PC-9 (cell line): ENCODE measurements around the gene HGF. TPM values are rescaled to one million over a fixed set of nuclear protein-coding genes. Genes with fewer than 3 reads are reported as not detected.

Experiments
- BruUV-seq: library from RNA; stranded (reverse); fragments of 400-500 nt; replicated peaks from 2 replicates; lab custom pipeline; 2021; lab: Mats Ljungman, UMichigan
- CTCF ChIA-PET: fragments of 300-600 bp; sonication (Branson Sonifier 250); formaldehyde crosslinking; loops from one replicate; lab custom pipeline; 2022; ENCODE audit warnings: antibody characterized with exemption; lab: Charles Lee
- POLR2A ChIA-PET: fragments of 300-600 bp; sonication (Branson Sonifier 250); formaldehyde crosslinking; loops from one replicate; lab custom pipeline; 2022; ENCODE audit warnings: antibody characterized with exemption; ENCODE audit not compliant: unreplicated experiment; lab: Charles Lee
- DNase-seq, 2 experiments: peaks; one replicate each; pipeline versions ENCODE4 v3.0.0 to v3.0.0-alpha.2; 2015 to 2022; ENCODE audit warnings: mixed read lengths in 1 of 2
- H2AFZ ChIP-seq: fragments of 200-600 bp; sonication (generic); 2 replicates; pipeline ENCODE4 v1.8.1; 2017; ENCODE audit warnings: antibody characterized with exemption
- H3F3A ChIP-seq: fragments of 200-600 bp; sonication (generic); 2 replicates; pipeline ENCODE4 v1.8.1; 2017; ENCODE audit warnings: antibody characterized with exemption, mild to moderate bottlenecking, low read depth; ENCODE audit not compliant: insufficient read depth
- H3K27ac ChIP-seq: fragments of 200-600 bp; sonication (generic); 2 replicates; pipeline ENCODE4 v1.6.1; 2016; ENCODE audit warnings: mixed run types
- H3K27me3 ChIP-seq: fragments of 200-600 bp; sonication (generic); 2 replicates; pipeline ENCODE4 v1.6.1; 2016; ENCODE audit warnings: low read depth, mixed run types; ENCODE audit not compliant: insufficient read depth
- H3K36me3 ChIP-seq: fragments of 200-600 bp; sonication (generic); 2 replicates; pipeline ENCODE4 v1.6.1; 2016; ENCODE audit warnings: low read depth, mixed run types
- H3K4me1 ChIP-seq: fragments of 200-600 bp; sonication (generic); replicated peaks from 2 replicates; pipeline ENCODE4 v1.6.1; 2016; ENCODE audit warnings: mixed run types; ENCODE audit not compliant: insufficient read depth
- H3K4me2 ChIP-seq: fragments of 200-600 bp; sonication (generic); 2 replicates; pipeline ENCODE4 v1.6.1; 2017; ENCODE audit warnings: mixed run types
- H3K4me3 ChIP-seq: fragments of 200-600 bp; sonication (generic); 2 replicates; pipeline ENCODE4 v1.6.1; 2016; ENCODE audit warnings: mixed run types
- H3K79me2 ChIP-seq: fragments of 200-600 bp; sonication (generic); 2 replicates; pipeline ENCODE4 v1.6.1; 2017; ENCODE audit warnings: low read depth, mixed run types
- H3K9me2 ChIP-seq: fragments of 200-600 bp; sonication (generic); 2 replicates; pipeline ENCODE4 v1.8.1; 2017; ENCODE audit warnings: mild to moderate bottlenecking; ENCODE audit not compliant: insufficient read depth
- H3K9me3 ChIP-seq: fragments of 200-600 bp; sonication (generic); 2 replicates; pipeline ENCODE4 v1.8.1; 2016; ENCODE audit warnings: low read depth; ENCODE audit not compliant: insufficient read depth
- H4K20me1 ChIP-seq: fragments of 200-600 bp; sonication (generic); 2 replicates; pipeline ENCODE4 v1.8.1; 2017; ENCODE audit not compliant: insufficient read depth
- EZH2 ChIP-seq: fragments of 200-600 bp; sonication (generic); IDR thresholded peaks from 2 replicates; pipeline ENCODE4 v1.8.0; 2017; ENCODE audit warnings: antibody characterized with exemption, low read depth
- intact Hi-C: fragments of 100-400 bp; cut with micrococcal nuclease; formaldehyde crosslinking; loops from one replicate; pipeline ENCODE4 v1.10.0; 2022; ENCODE audit not compliant: unreplicated experiment
- total RNA-seq: library from RNA; stranded (reverse); gene quantifications from 2 replicates; pipeline ENCODE4 v1.2.3, GENCODE V29; 2021
- TF ChIP-seq, protein P1 (sequence below): fragments of 200-600 bp; sonication (generic); conservative IDR thresholded peaks from 2 replicates; pipeline ENCODE4 v1.6.1; 2017; ENCODE audit warnings: mixed run types, antibody characterized with exemption, mild to moderate bottlenecking, moderate library complexity

The HGF gene
- total RNA-seq, 1 experiment from 2014 or later = not detected

DNA sequence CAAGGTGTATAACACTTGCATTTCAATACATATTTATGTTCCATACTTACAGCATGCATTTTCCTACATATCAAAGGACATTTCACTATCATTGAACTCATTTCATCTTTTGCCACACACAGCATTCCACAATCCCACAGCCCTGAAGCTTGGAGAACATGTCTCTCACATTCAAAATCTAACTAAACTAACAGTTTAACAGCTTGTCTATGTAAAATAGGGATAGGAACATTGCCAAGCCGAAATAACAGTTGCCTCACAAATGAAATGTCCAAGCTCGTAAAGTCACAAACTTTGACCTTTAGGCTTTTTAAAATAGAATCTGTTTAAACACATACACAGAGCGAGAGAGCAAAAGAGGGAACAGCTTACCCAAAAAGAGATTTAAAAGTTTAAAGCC lies 65.3 kb downstream of the HGF start:
- Histone ChIP-seq H3K4me1 (no peaks in the 10 kb centered on the region), H3K79me2 (no peaks in the 10 kb centered on the region), H2AFZ (no peak overlapping the region), H3K27ac (no peak overlapping the region), H4K20me1 (no peaks in the 10 kb centered on the region), H3K9me2 (no peaks in the 10 kb centered on the region), H3F3A (no peaks in the 10 kb centered on the region), H3K4me3 (no peak overlapping the region), H3K4me2 (no peak overlapping the region), H3K36me3 (no peaks in the 10 kb centered on the region), H3K27me3 (no peaks in the 10 kb centered on the region), H3K9me3 (no peaks in the 10 kb centered on the region)
- ChIA-PET CTCF (interaction anchor here (1.0 kb wide), 1 partner anchor 204 kb away, joined by 3 read pairs; no protein-coding TSS in a partner anchor), POLR2A (no interaction called here)
- intact Hi-C loops = no loop called here
- no TSS peak for BruUV-seq
- TF ChIP-seq, protein P1, sequence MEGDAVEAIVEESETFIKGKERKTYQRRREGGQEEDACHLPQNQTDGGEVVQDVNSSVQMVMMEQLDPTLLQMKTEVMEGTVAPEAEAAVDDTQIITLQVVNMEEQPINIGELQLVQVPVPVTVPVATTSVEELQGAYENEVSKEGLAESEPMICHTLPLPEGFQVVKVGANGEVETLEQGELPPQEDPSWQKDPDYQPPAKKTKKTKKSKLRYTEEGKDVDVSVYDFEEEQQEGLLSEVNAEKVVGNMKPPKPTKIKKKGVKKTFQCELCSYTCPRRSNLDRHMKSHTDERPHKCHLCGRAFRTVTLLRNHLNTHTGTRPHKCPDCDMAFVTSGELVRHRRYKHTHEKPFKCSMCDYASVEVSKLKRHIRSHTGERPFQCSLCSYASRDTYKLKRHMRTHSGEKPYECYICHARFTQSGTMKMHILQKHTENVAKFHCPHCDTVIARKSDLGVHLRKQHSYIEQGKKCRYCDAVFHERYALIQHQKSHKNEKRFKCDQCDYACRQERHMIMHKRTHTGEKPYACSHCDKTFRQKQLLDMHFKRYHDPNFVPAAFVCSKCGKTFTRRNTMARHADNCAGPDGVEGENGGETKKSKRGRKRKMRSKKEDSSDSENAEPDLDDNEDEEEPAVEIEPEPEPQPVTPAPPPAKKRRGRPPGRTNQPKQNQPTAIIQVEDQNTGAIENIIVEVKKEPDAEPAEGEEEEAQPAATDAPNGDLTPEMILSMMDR = no peak
- TF ChIP-seq EZH2 = no peak
- DNase-seq = no peak

DNA sequence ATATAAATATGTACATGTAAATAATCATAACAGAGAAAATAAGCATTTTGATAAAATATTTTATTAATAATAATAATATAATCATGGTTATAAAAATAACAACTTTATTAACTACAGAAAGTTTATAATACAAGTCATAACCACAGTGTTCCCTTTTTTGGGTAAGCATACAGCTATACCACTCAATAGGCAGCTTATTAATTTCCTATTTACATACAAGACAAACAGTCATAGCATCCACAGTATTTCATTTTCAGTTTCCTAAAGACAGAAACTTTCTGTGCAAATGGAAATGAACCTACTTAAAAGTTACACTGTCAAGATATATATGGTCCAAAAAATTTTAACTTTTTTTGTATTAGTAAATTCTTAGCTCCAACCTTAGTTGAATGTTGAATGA lies 70.9 kb downstream of the HGF start:
- Histone ChIP-seq H3K9me2 (no peaks in the 10 kb centered on the region), H3K4me1 (no peaks in the 10 kb centered on the region), H3K4me2 (no peak overlapping the region), H3K79me2 (no peaks in the 10 kb centered on the region), H3K9me3 (no peaks in the 10 kb centered on the region), H3K4me3 (no peak overlapping the region), H3K27ac (no peak overlapping the region), H3F3A (no peaks in the 10 kb centered on the region), H3K36me3 (no peaks in the 10 kb centered on the region), H2AFZ (no peak overlapping the region), H3K27me3 (no peaks in the 10 kb centered on the region), H4K20me1 (no peaks in the 10 kb centered on the region; the same call in 1 of the 2 replicates)
- no peak for DNase-seq
- intact Hi-C loops = no loop called here
- TF ChIP-seq, protein P1 = no peak
- TF ChIP-seq EZH2 = no peak
- BruUV-seq = no TSS peak
- ChIA-PET CTCF (no interaction called here), POLR2A (no interaction called here)

DNA sequence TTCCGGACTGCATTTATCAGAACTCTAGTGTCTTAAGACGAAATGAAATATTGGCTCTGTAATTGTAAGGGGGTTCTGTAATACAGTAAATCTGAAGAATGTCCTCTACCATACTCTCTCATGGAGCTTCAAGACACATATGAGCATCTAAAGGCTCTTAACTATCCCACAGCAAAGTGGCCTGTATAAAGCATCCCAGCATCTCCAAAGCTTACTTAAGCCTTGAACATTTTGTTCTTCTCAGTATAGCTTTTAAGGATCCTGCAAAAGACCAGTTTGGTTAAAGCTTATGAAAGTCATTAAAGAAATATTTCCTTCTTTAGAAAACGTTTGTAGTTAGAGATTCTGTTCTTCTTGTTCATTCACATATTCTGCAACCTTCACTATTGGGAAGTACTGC lies 75.1 kb downstream of the HGF start:
- Histone ChIP-seq H3K79me2 (no peaks in the 10 kb centered on the region), H3K27ac (no peak overlapping the region), H4K20me1 (no peaks in the 10 kb centered on the region; the same call in 1 of the 2 replicates), H2AFZ (no peak overlapping the region), H3F3A (no peaks in the 10 kb centered on the region), H3K9me2 (no peaks in the 10 kb centered on the region), H3K4me3 (no peak overlapping the region), H3K4me2 (no peak overlapping the region), H3K4me1 (no peaks in the 10 kb centered on the region), H3K27me3 (no peaks in the 10 kb centered on the region), H3K36me3 (no peaks in the 10 kb centered on the region), H3K9me3 (no peaks in the 10 kb centered on the region)
- no peak for DNase-seq
- no TSS peak for BruUV-seq
- CTCF ChIA-PET = no interaction called here
- TF ChIP-seq, protein P1 = no peak
- no peak for TF ChIP-seq EZH2
- intact Hi-C loops = no loop called here
- POLR2A ChIA-PET = no interaction called here
